ENCODE data around the gene CFAP61.

Gene CFAP61

DNA sequence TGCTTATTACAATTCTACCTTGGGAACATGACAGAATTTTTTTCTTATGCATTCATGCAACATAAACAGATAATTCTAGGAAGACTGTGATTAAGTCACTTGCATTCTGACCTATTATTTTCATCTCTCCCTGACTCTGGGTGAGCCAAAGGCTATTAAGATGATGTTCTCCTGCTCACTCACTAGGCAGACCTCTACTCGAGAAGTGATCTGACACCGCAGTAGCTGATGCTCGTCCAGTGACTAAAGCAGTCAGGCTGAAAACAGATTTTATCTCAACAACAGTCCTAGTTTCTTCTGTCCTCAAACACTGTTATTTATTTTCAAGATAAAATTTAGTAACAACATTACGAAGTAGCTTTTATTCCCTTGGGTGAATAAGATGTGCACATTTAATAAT lies 17.8 kb upstream of the CFAP61 start:
- H3K79me1 ChIP-seq (ENCODE audit: low read length): no peaks in the 10 kb centered on the region
- H4K91ac ChIP-seq (ENCODE audit: low read depth, low read length): no peak overlapping the region
- no peaks in the 10 kb centered on the region for H3K79me2 ChIP-seq (ENCODE audit: control insufficient read depth, insufficient read depth, low read length, poor library complexity)
- H4K8ac ChIP-seq (ENCODE audit: low read depth, low read length): no peak overlapping the region
- no peak overlapping the region for H2BK120ac ChIP-seq (ENCODE audit: insufficient read depth, low read length, poor library complexity)
- WGBS (ENCODE audit: extremely low coverage, insufficient coverage, insufficient read length): no CpG with 5 or more reads among the region's 4 CpGs
- no peak overlapping the region for H2BK12ac ChIP-seq (ENCODE audit: low read length)
- H3K14ac ChIP-seq (ENCODE audit: low read length): no peak overlapping the region
- no peak overlapping the region for H3K9ac ChIP-seq (ENCODE audit: low read length)
- no peak overlapping the region for H3K18ac ChIP-seq (ENCODE audit: low read length)
- H2BK5ac ChIP-seq (ENCODE audit: low read depth, low read length, poor library complexity): no peak overlapping the region
- H3K4me3 ChIP-seq (ENCODE audit: low read depth, low read length): no peak overlapping the region
- H2AK5ac ChIP-seq (ENCODE audit: low read length): no peak overlapping the region
- no peak overlapping the region for H3K4me2 ChIP-seq (ENCODE audit: low read length)
- no peaks in the 10 kb centered on the region for H3K4me1 ChIP-seq (ENCODE audit: control insufficient read depth in 1 of 2, insufficient read depth in 2 of 2, low read length in 2 of 2)
- H4K12ac ChIP-seq (ENCODE audit: low read depth, low read length): no peak overlapping the region
- no peak overlapping the region for H2AFZ ChIP-seq (ENCODE audit: insufficient read depth, low read length, poor library complexity)
- H3K9me3 ChIP-seq (ENCODE audit: insufficient read depth, low read depth, low read length): no peaks in the 10 kb centered on the region
- no peak overlapping the region for H3K23ac ChIP-seq (ENCODE audit: low read length)
- peak; percentile 32 to 59 for DNase-seq
- no peaks in the 10 kb centered on the region for H3K27me3 ChIP-seq (ENCODE audit: insufficient read depth, low read length)
- peaks cover 14 to 25% of the 10 kb centered on the region in 2 experiments for H3K36me3 ChIP-seq (ENCODE audit: control insufficient read depth in 1 of 2, insufficient read depth in 2 of 2, low read length in 2 of 2)
- H3K27ac ChIP-seq (ENCODE audit: low read depth, low read length): no peak overlapping the region
- H3K4ac ChIP-seq (ENCODE audit: low read depth, low read length): no peak overlapping the region

DNA sequence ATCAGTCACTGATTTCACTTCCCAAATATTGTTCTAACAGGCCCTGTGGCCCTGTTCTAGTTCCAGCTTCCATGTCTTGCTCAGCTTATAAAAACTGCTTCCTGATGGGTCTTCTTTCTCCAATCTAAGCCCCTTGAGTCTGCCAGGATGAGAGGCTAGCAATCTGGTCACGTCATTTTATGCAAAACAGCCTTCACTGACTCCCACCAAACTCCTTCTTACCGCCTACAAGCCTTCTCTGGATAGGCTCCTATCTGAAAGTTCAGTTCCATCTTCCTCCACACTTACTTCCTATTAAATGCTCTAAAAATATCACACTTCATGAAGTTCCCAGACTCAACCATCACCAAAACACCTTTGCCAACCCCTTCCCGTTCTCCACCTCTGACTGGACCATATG lies 15.6 kb upstream of the CFAP61 start:
- Histone ChIP-seq H3K79me2 (ENCODE audit: control insufficient read depth, insufficient read depth, low read length, poor library complexity) (no peaks in the 10 kb centered on the region), H3K4me2 (ENCODE audit: low read length) (no peak overlapping the region), H3K4me1 (ENCODE audit: control insufficient read depth in 1 of 2, insufficient read depth in 2 of 2, low read length in 2 of 2) (no peaks in the 10 kb centered on the region), H2AK5ac (ENCODE audit: low read length) (no peak overlapping the region), H3K27ac (ENCODE audit: low read depth, low read length) (no peak overlapping the region), H3K18ac (ENCODE audit: low read length) (no peak overlapping the region), H4K12ac (ENCODE audit: low read depth, low read length) (no peak overlapping the region), H3K27me3 (ENCODE audit: insufficient read depth, low read length) (no peaks in the 10 kb centered on the region), H4K91ac (ENCODE audit: low read depth, low read length) (no peak overlapping the region), H3K14ac (ENCODE audit: low read length) (no peak overlapping the region), H2BK120ac (ENCODE audit: insufficient read depth, low read length, poor library complexity) (no peak overlapping the region), H3K36me3 (ENCODE audit: control insufficient read depth in 1 of 2, insufficient read depth in 2 of 2, low read length in 2 of 2) (peaks cover 17 to 33% of the 10 kb centered on the region in 2 experiments), H3K23ac (ENCODE audit: low read length) (no peak overlapping the region), H3K4ac (ENCODE audit: low read depth, low read length) (no peak overlapping the region), H3K9ac (ENCODE audit: low read length) (no peak overlapping the region), H4K8ac (ENCODE audit: low read depth, low read length) (no peak overlapping the region), H3K79me1 (ENCODE audit: low read length) (no peaks in the 10 kb centered on the region), H3K9me3 (ENCODE audit: insufficient read depth, low read depth, low read length) (no peaks in the 10 kb centered on the region), H3K4me3 (ENCODE audit: low read depth, low read length) (no peak overlapping the region), H2AFZ (ENCODE audit: insufficient read depth, low read length, poor library complexity) (no peak overlapping the region), H2BK5ac (ENCODE audit: low read depth, low read length, poor library complexity) (no peak overlapping the region), H2BK12ac (ENCODE audit: low read length) (no peak overlapping the region)
- WGBS (ENCODE audit: extremely low coverage, insufficient coverage, insufficient read length): no CpG with 5 or more reads among the region's 3 CpGs
- DNase-seq: no peak

DNA sequence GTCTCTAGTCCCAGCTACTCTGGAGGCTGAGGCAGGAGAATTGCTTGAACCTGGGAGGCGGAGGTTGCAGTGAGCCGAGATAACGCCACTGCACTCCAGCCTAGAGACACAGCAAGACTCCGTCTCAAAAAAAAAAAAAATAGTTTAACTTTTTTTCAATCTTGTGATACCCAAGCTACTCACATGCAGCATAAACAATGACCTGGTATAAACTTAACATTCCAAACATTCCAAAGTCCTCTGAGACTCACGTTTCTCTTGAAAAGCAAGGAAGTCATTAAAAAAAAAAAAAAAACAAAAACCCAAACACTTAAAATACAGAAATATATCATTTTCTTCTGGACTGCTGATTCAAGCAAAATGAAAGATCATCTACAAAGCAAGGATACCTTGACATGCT lies 14.4 kb upstream of the CFAP61 start:
- H2BK12ac ChIP-seq (ENCODE audit: low read length): no peak overlapping the region
- no peak overlapping the region for H3K18ac ChIP-seq (ENCODE audit: low read length)
- H3K14ac ChIP-seq (ENCODE audit: low read length): no peak overlapping the region
- no peak overlapping the region for H3K9ac ChIP-seq (ENCODE audit: low read length)
- peaks cover 15 to 34% of the 10 kb centered on the region in 2 experiments for H3K36me3 ChIP-seq (ENCODE audit: control insufficient read depth in 1 of 2, insufficient read depth in 2 of 2, low read length in 2 of 2)
- H4K12ac ChIP-seq (ENCODE audit: low read depth, low read length): no peak overlapping the region
- H2BK5ac ChIP-seq (ENCODE audit: low read depth, low read length, poor library complexity): no peak overlapping the region
- no peak overlapping the region for H3K4me3 ChIP-seq (ENCODE audit: low read depth, low read length)
- H3K23ac ChIP-seq (ENCODE audit: low read length): no peak overlapping the region
- no peak overlapping the region for H2AFZ ChIP-seq (ENCODE audit: insufficient read depth, low read length, poor library complexity)
- H2BK120ac ChIP-seq (ENCODE audit: insufficient read depth, low read length, poor library complexity): no peak overlapping the region
- H4K8ac ChIP-seq (ENCODE audit: low read depth, low read length): no peak overlapping the region
- no peaks in the 10 kb centered on the region for H3K79me1 ChIP-seq (ENCODE audit: low read length)
- H3K4me1 ChIP-seq (ENCODE audit: control insufficient read depth in 1 of 2, insufficient read depth in 2 of 2, low read length in 2 of 2): no peaks in the 10 kb centered on the region
- no peaks in the 10 kb centered on the region for H3K79me2 ChIP-seq (ENCODE audit: control insufficient read depth, insufficient read depth, low read length, poor library complexity)
- H4K91ac ChIP-seq (ENCODE audit: low read depth, low read length): no peak overlapping the region
- no peak overlapping the region for H3K27ac ChIP-seq (ENCODE audit: low read depth, low read length)
- no peaks in the 10 kb centered on the region for H3K9me3 ChIP-seq (ENCODE audit: insufficient read depth, low read depth, low read length)
- no CpG with 5 or more reads among the region's 5 CpGs for WGBS (ENCODE audit: extremely low coverage, insufficient coverage, insufficient read length)
- H3K4me2 ChIP-seq (ENCODE audit: low read length): no peak overlapping the region
- no peak overlapping the region for H3K4ac ChIP-seq (ENCODE audit: low read depth, low read length)
- H2AK5ac ChIP-seq (ENCODE audit: low read length): no peak overlapping the region
- DNase-seq: peak in 1 of 2 donors; percentile 69
- no peaks in the 10 kb centered on the region for H3K27me3 ChIP-seq (ENCODE audit: insufficient read depth, low read length)

DNA sequence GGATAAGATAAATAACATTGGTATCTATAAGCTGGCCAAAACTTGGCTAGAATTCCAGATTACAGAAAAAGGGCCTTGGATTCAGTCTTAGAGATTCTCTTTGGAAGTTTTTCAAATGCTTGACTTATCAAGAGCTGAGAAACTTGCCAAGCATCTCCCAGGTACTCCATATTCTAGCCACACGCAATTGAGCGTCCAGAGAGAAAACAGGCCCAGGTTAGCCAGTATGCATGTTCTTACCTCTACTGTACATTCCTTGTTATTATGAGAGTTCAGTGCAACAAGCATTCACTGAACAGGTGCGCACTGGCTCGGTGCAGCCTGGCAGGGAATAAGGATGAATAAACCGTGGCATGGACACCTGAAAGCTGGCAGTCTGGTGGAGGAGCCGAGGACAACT lies 13.7 kb upstream of the CFAP61 start:
- Histone ChIP-seq H3K36me3 (ENCODE audit: control insufficient read depth in 1 of 2, insufficient read depth in 2 of 2, low read length in 2 of 2) (peaks cover 15 to 37% of the 10 kb centered on the region in 2 experiments), H2AK5ac (ENCODE audit: low read length) (no peak overlapping the region), H3K23ac (ENCODE audit: low read length) (no peak overlapping the region), H2BK120ac (ENCODE audit: insufficient read depth, low read length, poor library complexity) (no peak overlapping the region), H2BK5ac (ENCODE audit: low read depth, low read length, poor library complexity) (no peak overlapping the region), H3K4ac (ENCODE audit: low read depth, low read length) (no peak overlapping the region), H3K79me1 (ENCODE audit: low read length) (no peaks in the 10 kb centered on the region), H3K14ac (ENCODE audit: low read length) (no peak overlapping the region), H3K27me3 (ENCODE audit: insufficient read depth, low read length) (no peaks in the 10 kb centered on the region), H3K79me2 (ENCODE audit: control insufficient read depth, insufficient read depth, low read length, poor library complexity) (no peaks in the 10 kb centered on the region), H3K4me3 (ENCODE audit: low read depth, low read length) (no peak overlapping the region), H4K12ac (ENCODE audit: low read depth, low read length) (no peak overlapping the region), H3K4me1 (ENCODE audit: control insufficient read depth in 1 of 2, insufficient read depth in 2 of 2, low read length in 2 of 2) (no peaks in the 10 kb centered on the region), H3K9me3 (ENCODE audit: insufficient read depth, low read depth, low read length) (no peaks in the 10 kb centered on the region), H3K4me2 (ENCODE audit: low read length) (no peak overlapping the region), H4K91ac (ENCODE audit: low read depth, low read length) (no peak overlapping the region), H4K8ac (ENCODE audit: low read depth, low read length) (no peak overlapping the region), H2AFZ (ENCODE audit: insufficient read depth, low read length, poor library complexity) (no peak overlapping the region), H3K27ac (ENCODE audit: low read depth, low read length) (no peak overlapping the region), H2BK12ac (ENCODE audit: low read length) (no peak overlapping the region), H3K9ac (ENCODE audit: low read length) (no peak overlapping the region), H3K18ac (ENCODE audit: low read length) (no peak overlapping the region)
- WGBS (ENCODE audit: extremely low coverage, insufficient coverage, insufficient read length): no CpG with 5 or more reads among the region's 6 CpGs
- peak; percentile 25 to 83 for DNase-seq

Data from trophoblast cell (in vitro differentiated cells and primary cell).